Testis (tissue), 3 donors: ENCODE data around the gene FBXO11. TPM values are rescaled to one million over a fixed set of nuclear protein-coding genes. Genes with fewer than 3 reads are reported as not detected.

Source experiments
- DNase-seq: peaks from one replicate; pipeline ENCODE4 v3.0.0-alpha.2; 2019
- H3K27ac ChIP-seq, 2 donors: fragments of 200-600 bp; sonication (generic); one replicate each; pipeline ENCODE4 v1.5.1; 2019
- H3K27me3 ChIP-seq: fragments of 200-600 bp; sonication (generic); one replicate; pipeline ENCODE4 v1.5.1; 2019
- H3K36me3 ChIP-seq: fragments of 200-600 bp; sonication (generic); one replicate; pipeline ENCODE4 v1.5.1; 2017; ENCODE audit warnings: low read depth; ENCODE audit errors: missing control alignments
- H3K4me1 ChIP-seq: fragments of 200-600 bp; sonication (generic); one replicate; pipeline ENCODE4 v1.5.1; 2019
- H3K4me3 ChIP-seq, 2 donors: fragments of 200-600 bp; sonication (generic); one replicate each; pipeline ENCODE4 v1.5.1; 2017 to 2019
- H3K9me3 ChIP-seq: fragments of 200-600 bp; sonication (generic); one replicate; pipeline ENCODE4 v1.5.1; 2017
- POLR2A ChIP-seq: fragments of 450-650 bp; IDR thresholded peaks from one replicate; pipeline ENCODE4 v1.6.1; 2017; ENCODE audit warnings: antibody characterized with exemption, mild to moderate bottlenecking, moderate library complexity
- WGBS, 2 donors: methylation state at CpG; one replicate each; pipeline ENCODE4 v1.1.5; 2018; 5-methylcytosine and 5-hydroxymethylcytosine counted together
- intact Hi-C: fragments of 100-400 bp; cut with DNase I; formaldehyde crosslinking; loops from one replicate; pipeline ENCODE4 v1.15.1; 2023; ENCODE audit warnings: low total_unique reads
- polyA plus RNA-seq: library from polyadenylated mRNA; stranded (reverse); fragments of 350-450 nt; fragmentation: Illumina TruSeq; extraction: RNeasy Lipid Tissue Mini Kit (QIAGEN cat#74804); gene quantifications from one replicate; pipeline ENCODE4 v1.2.3, GENCODE V29; 2014; ENCODE audit warnings: low read depth, low replicate concordance; ENCODE audit not compliant: insufficient read depth
- total RNA-seq, 2 donors: library from RNA; depleted of rRNA; stranded (reverse); fragments of >200 nt; gene quantifications; one replicate each; pipeline ENCODE4 v1.2.3, GENCODE V29; 2016
- TF ChIP-seq, protein P1 (sequence below), 3 experiments: fragments of 450-650 bp in 2 of 3; fragments of 200-600 bp in 1 of 3; sonication (generic) in 1 of 3; IDR thresholded peaks; one replicate each; pipeline ENCODE4 v1.5.1; 2016 to 2019; ENCODE audit warnings: antibody characterized with exemption in 3 of 3, mild to moderate bottlenecking in 2 of 3, moderate library complexity in 1 of 3

Gene FBXO11
- total and polyA plus RNA-seq, 3 donors from 2014 or later: 87.6 to 101 (median 96.0) TPM

DNA sequence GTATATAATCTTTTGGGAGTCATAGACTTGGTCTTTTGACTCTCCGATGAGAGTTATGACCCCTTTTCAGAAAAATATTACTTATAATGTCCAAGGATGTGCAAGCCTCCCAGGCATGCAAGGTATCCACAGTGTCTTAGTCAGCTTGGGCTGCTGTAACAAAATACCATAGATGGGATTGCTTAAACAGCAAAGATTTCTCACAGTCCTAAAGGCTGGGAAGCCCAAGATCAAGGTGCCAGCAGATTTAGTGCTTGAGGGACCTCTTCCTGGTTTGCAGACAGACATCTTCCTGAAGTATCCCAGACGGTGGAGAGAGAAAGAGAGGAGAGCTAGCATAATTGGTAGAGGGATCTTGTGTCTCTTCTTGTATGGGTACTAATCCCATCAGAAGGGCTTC is 35.6 kb upstream of the FBXO11 start:
- no peaks in the 10 kb centered on the region for H3K9me3 ChIP-seq
- no peak for DNase-seq
- no peaks in the 10 kb centered on the region for H3K4me1 ChIP-seq
- intact Hi-C loops: no loop called here
- TF ChIP-seq, protein P1, sequence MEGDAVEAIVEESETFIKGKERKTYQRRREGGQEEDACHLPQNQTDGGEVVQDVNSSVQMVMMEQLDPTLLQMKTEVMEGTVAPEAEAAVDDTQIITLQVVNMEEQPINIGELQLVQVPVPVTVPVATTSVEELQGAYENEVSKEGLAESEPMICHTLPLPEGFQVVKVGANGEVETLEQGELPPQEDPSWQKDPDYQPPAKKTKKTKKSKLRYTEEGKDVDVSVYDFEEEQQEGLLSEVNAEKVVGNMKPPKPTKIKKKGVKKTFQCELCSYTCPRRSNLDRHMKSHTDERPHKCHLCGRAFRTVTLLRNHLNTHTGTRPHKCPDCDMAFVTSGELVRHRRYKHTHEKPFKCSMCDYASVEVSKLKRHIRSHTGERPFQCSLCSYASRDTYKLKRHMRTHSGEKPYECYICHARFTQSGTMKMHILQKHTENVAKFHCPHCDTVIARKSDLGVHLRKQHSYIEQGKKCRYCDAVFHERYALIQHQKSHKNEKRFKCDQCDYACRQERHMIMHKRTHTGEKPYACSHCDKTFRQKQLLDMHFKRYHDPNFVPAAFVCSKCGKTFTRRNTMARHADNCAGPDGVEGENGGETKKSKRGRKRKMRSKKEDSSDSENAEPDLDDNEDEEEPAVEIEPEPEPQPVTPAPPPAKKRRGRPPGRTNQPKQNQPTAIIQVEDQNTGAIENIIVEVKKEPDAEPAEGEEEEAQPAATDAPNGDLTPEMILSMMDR (IDR thresholded peaks at IDR 0.05): no peak
- TF ChIP-seq POLR2A: no peak
- H3K36me3 ChIP-seq: no peaks in the 10 kb centered on the region
- no peaks in the 10 kb centered on the region for H3K27me3 ChIP-seq
- no peak overlapping the region for H3K4me3 ChIP-seq
- no peak overlapping the region for H3K27ac ChIP-seq
- WGBS, 2 donors: 67 to 79% methylated on average over 2 of the region's 2 CpGs

DNA sequence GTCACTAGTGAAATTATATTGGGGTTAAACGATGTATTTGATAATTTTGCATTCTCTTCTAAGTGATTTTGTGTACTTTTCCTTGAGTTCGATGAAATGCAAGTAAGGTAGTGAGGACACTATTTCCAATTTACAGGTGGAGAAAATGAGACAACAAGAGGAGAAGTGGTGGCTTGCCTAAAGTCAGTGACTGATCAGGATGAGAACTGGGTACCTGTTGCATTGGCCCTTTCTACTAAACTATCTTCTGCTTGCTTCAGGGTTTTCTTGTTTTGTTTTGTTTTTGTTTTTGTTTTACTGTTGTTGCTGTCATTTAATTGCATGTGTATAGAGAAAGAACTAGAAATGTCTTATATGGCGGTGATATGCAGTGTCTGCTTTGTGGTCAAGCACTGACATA is 31.4 kb upstream of the FBXO11 start:
- no peaks in the 10 kb centered on the region for H3K36me3 ChIP-seq
- no peaks in the 10 kb centered on the region for H3K4me1 ChIP-seq
- no peaks in the 10 kb centered on the region for H3K9me3 ChIP-seq
- TF ChIP-seq, protein P1 (IDR thresholded peaks at IDR 0.05): no peak
- no peak for TF ChIP-seq POLR2A
- 92 to 96% methylated on average over 3 of the region's 3 CpGs for WGBS, 2 donors
- intact Hi-C loops: no loop called here
- H3K27me3 ChIP-seq: no peaks in the 10 kb centered on the region
- H3K4me3 ChIP-seq: no peak overlapping the region
- no peak overlapping the region for H3K27ac ChIP-seq
- DNase-seq: no peak

DNA sequence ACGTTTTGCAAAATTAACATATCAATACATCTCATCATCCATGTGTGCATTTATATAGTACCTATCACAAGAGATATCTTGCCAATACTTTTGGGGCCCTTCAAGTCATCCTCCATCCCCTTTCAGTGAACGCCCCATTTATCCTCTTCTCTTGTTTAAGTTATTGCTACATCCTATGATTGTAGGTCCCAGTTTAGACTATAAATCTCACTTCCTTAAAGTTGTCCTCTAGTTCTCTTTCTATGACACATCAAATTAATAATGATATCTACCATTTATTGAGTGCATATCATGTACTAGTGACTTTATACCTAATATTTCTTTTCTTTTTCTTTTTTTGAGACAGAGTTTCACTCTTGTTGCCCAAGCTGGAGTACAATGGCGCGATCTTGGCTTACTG is 28.8 kb upstream of the FBXO11 start:
- H3K4me3 ChIP-seq: no peak overlapping the region
- no peaks in the 10 kb centered on the region for H3K4me1 ChIP-seq
- DNase-seq: no peak
- H3K36me3 ChIP-seq: no peaks in the 10 kb centered on the region
- WGBS, 2 donors: 85 to 86% methylated on average over 4 of the region's 4 CpGs
- no peaks in the 10 kb centered on the region for H3K27me3 ChIP-seq
- no peak overlapping the region for H3K27ac ChIP-seq
- H3K9me3 ChIP-seq: no peaks in the 10 kb centered on the region
- intact Hi-C loops: no loop called here
- no peak for TF ChIP-seq POLR2A
- TF ChIP-seq, protein P1 (IDR thresholded peaks at IDR 0.05): no peak

DNA sequence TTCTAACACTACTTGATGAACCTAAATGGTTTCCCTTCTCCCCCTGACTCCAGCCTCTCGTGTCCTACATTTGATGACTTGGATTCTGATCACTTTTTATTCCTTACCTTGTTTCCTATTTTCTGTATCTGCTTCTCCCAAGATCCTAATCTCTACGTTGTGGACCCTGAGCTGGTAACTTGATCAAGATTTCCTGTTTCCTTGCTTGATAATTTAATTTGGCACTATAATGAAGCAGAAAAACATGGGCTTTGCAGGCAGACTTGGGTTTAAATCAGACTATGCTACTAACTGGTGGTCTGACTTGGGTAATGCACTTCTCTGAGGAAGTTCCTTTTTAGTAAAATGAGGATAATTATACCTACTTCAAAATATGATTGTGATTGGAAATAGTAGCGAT is 11.7 kb upstream of the FBXO11 start:
- no peak for TF ChIP-seq POLR2A
- TF ChIP-seq, protein P1 (IDR thresholded peaks at IDR 0.05): no peak
- 92 to 93% methylated on average over 3 of the region's 3 CpGs for WGBS, 2 donors
- H3K27me3 ChIP-seq: no peaks in the 10 kb centered on the region
- no peaks in the 10 kb centered on the region for H3K4me1 ChIP-seq
- H3K27ac ChIP-seq: no peak overlapping the region
- H3K9me3 ChIP-seq: no peaks in the 10 kb centered on the region
- H3K4me3 ChIP-seq: no peak overlapping the region
- no peaks in the 10 kb centered on the region for H3K36me3 ChIP-seq
- DNase-seq: no peak
- intact Hi-C loops: no loop called here

DNA sequence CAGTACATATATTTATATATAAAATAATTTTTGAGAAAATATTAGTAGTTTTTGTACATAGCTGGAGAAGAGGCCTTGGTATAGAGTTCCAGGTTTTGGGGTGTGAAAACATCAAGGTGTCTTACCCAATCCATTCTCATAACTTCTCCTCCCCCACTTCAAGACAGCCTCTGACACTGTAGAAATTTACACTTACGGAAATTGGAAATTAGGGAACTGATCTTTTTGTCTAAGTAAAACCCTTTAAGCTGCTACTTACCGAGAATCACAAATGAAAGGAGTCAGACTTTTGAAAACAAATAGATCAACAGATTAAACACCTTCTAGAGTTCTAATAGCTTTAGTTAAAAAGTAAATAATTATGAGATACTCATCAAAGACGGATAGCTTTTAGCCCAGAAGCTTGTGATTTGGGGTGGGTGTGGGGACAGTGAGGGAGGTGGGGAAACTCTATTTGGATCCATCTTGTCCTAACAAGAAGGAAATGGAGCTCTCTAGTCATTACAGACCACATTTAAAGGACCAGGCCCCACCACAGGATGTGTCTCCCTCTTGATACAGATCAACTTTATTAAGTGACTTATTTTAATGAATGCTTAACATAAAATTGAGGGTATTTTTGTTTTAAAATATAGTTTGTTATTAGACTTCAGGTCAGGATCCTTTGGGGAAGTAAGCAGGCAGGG is 11.1 kb upstream of the FBXO11 start:
- H3K27ac ChIP-seq: no peak overlapping the region
- H3K36me3 ChIP-seq: no peaks in the 10 kb centered on the region
- no peak for DNase-seq

More for the DNA sequence above, 11.1 kb upstream of the FBXO11 start:
- no peak for TF ChIP-seq POLR2A
- TF ChIP-seq, protein P1 (IDR thresholded peaks at IDR 0.05): no peak
- no peaks in the 10 kb centered on the region for H3K27me3 ChIP-seq
- no peaks in the 10 kb centered on the region for H3K4me1 ChIP-seq
- no peak overlapping the region for H3K4me3 ChIP-seq
- intact Hi-C loops: no loop called here
- WGBS, 2 donors: 84 to 88% methylated on average over 3 of the region's 3 CpGs
- H3K9me3 ChIP-seq: no peaks in the 10 kb centered on the region
